Suprapubic skin (tissue), 4 donors: ENCODE results near the gene MEMO1. TPM values are rescaled to one million over a fixed set of nuclear protein-coding genes. Genes with fewer than 3 reads are reported as not detected.
"Not testable (repeated sequence)": the region's sequence is repeated elsewhere in the genome, so short reads cannot be mapped to it uniquely, and the experiment has no call there.

Experiments used
- DNase-seq, 2 donors: peaks; one replicate each; pipeline ENCODE4 v3.0.0-alpha.2; 2019; ENCODE audit warnings: low spot score in 2 of 2
- H3K27ac ChIP-seq: fragments of 200-600 bp; sonication (generic); one replicate; pipeline ENCODE4 v1.5.1; 2019
- H3K27me3 ChIP-seq: fragments of 200-600 bp; sonication (generic); one replicate; pipeline ENCODE4 v1.5.1; 2019
- H3K36me3 ChIP-seq: fragments of 200-600 bp; sonication (generic); one replicate; pipeline ENCODE4 v1.5.1; 2019
- H3K4me1 ChIP-seq: fragments of 200-600 bp; sonication (generic); one replicate; pipeline ENCODE4 v1.5.1; 2019
- H3K4me3 ChIP-seq: fragments of 200-600 bp; sonication (generic); one replicate; pipeline ENCODE4 v1.5.1; 2019; ENCODE audit warnings: mild to moderate bottlenecking
- H3K9me3 ChIP-seq: fragments of 200-600 bp; sonication (generic); one replicate; pipeline ENCODE4 v1.5.1; 2019
- EP300 ChIP-seq: sonication (generic); formaldehyde crosslinking; IDR thresholded peaks from one replicate; pipeline ENCODE4 v1.6.1; 2017; ENCODE audit warnings: antibody characterized with exemption
- POLR2A ChIP-seq, 2 donors: fragments of 450-650 bp; IDR thresholded peaks; one replicate each; pipeline ENCODE4 v1.6.1; 2017; ENCODE audit warnings: antibody characterized with exemption in 2 of 2, mild to moderate bottlenecking in 2 of 2, moderate library complexity in 2 of 2
- POLR2AphosphoS5 ChIP-seq, 3 donors: sonication (generic); formaldehyde crosslinking; IDR thresholded peaks; one replicate each; pipeline ENCODE4 v1.6.1; 2017; ENCODE audit warnings: antibody characterized with exemption in 3 of 3
- WGBS: methylation state at CpG from one replicate; pipeline ENCODE4 v1.1.5; 2018; 5-methylcytosine and 5-hydroxymethylcytosine counted together
- total RNA-seq, 4 donors: library from RNA; depleted of rRNA; stranded (reverse); fragments of >200 nt; gene quantifications; one replicate each; pipeline ENCODE4 v1.1.0, GENCODE V29; 2016
- TF ChIP-seq, protein P1 (sequence below), 2 donors: fragments of 200-600 bp in 1 of 2; fragments of 450-650 bp in 1 of 2; sonication (generic) in 1 of 2; IDR thresholded peaks; one replicate each; pipeline ENCODE4 v1.5.1; 2016 to 2019; ENCODE audit warnings: antibody characterized with exemption in 2 of 2, mild to moderate bottlenecking in 1 of 2, moderate library complexity in 1 of 2

Gene MEMO1
- total RNA-seq, 4 donors from 2014 or later, result 31.3 to 36.1 (median 33.2) TPM

DNA sequence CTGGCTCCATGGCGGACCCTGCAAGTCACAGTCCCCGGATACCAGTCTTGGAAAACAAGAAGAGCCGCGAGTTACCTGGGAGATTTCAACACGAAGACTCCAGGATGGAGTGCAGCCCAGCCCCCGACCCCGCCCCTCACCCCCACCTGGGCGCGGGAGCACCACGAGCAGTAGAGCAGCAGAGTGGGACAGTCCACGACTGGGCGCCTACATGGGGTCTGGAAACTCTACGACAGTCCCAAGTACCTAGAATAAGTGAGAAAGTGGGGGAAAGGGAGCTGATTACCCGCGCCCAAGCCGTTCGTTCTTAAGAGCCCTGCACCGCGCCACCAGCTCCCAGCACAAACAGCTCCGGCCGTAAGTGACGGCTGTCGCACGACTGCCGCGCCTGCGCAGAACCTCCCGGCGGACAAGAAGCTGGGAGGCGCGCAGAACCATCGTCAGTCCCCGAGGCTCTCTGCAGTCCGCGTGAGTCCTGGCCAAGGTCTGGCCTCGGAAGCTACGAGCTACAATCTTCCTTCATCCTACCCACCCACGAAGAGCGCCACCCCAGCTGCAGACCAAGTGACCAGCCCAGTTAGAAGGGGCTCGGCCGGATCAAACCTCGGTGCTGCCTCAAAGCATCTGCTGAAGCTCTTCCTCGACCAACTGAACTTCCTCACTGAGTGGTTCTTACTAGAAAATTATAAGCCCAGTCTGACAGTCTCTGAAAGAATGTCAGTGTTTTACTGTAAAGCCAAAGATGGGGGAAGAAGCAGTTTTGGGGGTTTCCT lies 28.8 kb upstream of the MEMO1 start, which contains the start of gene DPY30:
TSS of gene DPY30 (minus strand) at position 359 of the 773 bp plus-strand sequence. CDS start at position 10, 349 bp downstream.
- no peaks in the 10 kb centered on the region for H3K9me3 ChIP-seq
- H3K4me3 ChIP-seq, result peak within 1 kb of the TSS; percentile 90
- no peaks in the 10 kb centered on the region for H3K27me3 ChIP-seq
- H3K27ac ChIP-seq, result peak within 1 kb of the TSS; percentile 78
- WGBS, result under 1% methylated on average over 27 of the region's 43 CpGs
- TF ChIP-seq POLR2AphosphoS5 (IDR thresholded peaks at IDR 0.05) (peak in 1 of 3 donors; percentile 48), POLR2A (IDR thresholded peaks at IDR 0.05) (peak in 1 of 2 donors; percentile 63), EP300 (no peak)
- TF ChIP-seq, protein P1, sequence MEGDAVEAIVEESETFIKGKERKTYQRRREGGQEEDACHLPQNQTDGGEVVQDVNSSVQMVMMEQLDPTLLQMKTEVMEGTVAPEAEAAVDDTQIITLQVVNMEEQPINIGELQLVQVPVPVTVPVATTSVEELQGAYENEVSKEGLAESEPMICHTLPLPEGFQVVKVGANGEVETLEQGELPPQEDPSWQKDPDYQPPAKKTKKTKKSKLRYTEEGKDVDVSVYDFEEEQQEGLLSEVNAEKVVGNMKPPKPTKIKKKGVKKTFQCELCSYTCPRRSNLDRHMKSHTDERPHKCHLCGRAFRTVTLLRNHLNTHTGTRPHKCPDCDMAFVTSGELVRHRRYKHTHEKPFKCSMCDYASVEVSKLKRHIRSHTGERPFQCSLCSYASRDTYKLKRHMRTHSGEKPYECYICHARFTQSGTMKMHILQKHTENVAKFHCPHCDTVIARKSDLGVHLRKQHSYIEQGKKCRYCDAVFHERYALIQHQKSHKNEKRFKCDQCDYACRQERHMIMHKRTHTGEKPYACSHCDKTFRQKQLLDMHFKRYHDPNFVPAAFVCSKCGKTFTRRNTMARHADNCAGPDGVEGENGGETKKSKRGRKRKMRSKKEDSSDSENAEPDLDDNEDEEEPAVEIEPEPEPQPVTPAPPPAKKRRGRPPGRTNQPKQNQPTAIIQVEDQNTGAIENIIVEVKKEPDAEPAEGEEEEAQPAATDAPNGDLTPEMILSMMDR (IDR thresholded peaks at IDR 0.05), result no peak
- DNase-seq, result peak; percentile 91 to 95
- H3K36me3 ChIP-seq, result no peaks in the 10 kb centered on the region
- peaks cover 14% of the 10 kb centered on the region for H3K4me1 ChIP-seq

DNA sequence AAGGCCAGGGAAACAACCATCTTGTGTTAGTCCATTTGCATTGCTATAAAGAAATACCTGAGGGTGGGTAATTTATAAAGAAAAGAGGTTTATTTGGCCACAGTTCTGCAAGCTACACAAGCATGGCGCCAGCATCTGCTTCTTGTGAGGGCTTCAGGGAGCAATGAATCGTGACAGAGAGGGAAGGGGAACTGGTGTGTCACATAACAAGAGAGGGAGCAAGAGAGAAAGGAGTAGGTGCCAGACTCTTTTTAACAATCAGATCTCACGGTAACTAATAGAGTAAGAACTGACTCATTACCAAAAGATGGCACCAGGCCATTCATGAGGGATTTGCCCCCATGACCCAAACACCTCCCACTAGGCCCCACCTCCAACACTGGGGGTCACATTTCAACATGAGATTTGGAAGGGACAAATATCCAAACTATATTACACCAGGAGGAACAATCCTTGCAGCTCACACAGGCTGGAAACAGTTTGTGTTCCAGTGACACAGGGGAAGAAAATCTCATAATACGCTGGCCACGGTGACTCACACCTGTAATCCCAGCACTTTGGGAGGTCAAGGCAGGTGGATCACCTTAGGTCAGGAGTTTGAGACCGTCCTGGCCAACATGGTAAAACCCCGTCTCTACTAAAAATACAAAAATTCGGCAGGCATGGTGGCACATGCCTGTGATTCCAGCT lies 23.5 kb upstream of the MEMO1 start:
- H3K27me3 ChIP-seq, H3K4me3 ChIP-seq, DNase-seq, H3K27ac ChIP-seq, H3K9me3 ChIP-seq, H3K36me3 ChIP-seq: not testable (repeated sequence)
- WGBS, result 83% methylated on average over 8 of the region's 8 CpGs
- peaks cover 13% of the 10 kb centered on the region for H3K4me1 ChIP-seq

DNA sequence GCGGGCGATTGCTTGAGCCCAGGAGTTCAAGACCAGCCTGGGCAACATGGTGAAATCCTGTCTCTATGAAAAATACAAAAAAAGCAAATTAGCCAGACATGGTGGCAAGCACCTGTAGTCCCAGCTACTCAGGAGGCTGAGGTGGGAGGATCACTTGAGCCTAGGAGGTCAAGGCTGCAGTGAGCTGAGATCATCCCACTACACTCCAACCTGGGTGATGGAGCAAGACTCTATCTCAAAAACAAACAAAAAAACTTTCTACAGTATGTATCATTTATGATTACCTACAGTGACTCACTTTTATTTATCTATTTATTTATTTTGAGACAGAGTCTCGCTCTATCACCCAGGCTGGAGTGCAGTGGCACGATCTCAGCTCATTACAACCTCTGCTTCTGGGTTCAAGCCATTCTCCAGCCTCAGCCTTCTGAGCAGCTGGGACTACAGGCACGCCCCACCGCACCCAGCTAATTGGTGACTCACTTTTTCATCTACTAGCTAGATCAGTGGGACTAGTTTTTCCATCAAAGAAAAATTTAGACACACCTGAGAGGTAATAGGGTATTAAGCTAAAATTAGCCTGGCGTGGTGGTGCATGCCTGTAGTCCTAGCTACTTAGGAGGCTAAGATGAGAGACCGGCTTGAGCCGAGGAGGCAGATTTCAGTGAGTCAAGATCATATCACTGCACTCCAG lies 8.1 kb upstream of the MEMO1 start:
- WGBS, result 79% methylated on average over 9 of the region's 9 CpGs
- DNase-seq, H3K27ac ChIP-seq, H3K4me3 ChIP-seq, H3K27me3 ChIP-seq, H3K9me3 ChIP-seq, H3K4me1 ChIP-seq: not testable (repeated sequence)
- H3K36me3 ChIP-seq, result peaks cover 51% of the 10 kb centered on the region

DNA sequence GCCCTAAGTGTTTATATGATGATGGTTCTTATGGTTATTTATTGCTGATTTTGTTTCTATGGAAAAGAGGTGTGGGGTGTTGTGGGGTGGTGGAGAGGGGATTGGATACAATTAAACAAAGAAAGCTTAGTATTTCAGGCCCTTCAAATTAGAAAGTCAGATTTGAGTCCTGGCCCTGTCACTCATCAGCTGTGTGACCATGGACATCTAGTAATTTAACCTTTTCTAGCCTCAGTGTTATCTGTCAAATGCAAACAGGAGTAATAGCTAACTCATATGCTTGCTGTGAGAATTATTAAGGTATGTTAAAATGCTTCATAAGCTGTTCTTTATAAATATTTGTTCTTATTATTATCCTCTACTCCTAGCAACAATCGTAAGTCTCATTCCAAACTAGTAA lies 2.1 kb upstream of the MEMO1 start:
- no peaks in the 10 kb centered on the region for H3K9me3 ChIP-seq
- H3K27ac ChIP-seq, result no peak overlapping the region
- peaks cover 27% of the 10 kb centered on the region for H3K4me1 ChIP-seq
- H3K4me3 ChIP-seq, result no peak overlapping the region
- no peak for DNase-seq
- 78% methylated on average over 1 of the region's 1 CpG for WGBS
- H3K27me3 ChIP-seq, result no peaks in the 10 kb centered on the region
- TF ChIP-seq, protein P1 (IDR thresholded peaks at IDR 0.05), result no peak
- TF ChIP-seq EP300 (no peak), POLR2A (IDR thresholded peaks at IDR 0.05) (no peak), POLR2AphosphoS5 (IDR thresholded peaks at IDR 0.05) (no peak)
- H3K36me3 ChIP-seq, result peaks cover 21% of the 10 kb centered on the region

DNA sequence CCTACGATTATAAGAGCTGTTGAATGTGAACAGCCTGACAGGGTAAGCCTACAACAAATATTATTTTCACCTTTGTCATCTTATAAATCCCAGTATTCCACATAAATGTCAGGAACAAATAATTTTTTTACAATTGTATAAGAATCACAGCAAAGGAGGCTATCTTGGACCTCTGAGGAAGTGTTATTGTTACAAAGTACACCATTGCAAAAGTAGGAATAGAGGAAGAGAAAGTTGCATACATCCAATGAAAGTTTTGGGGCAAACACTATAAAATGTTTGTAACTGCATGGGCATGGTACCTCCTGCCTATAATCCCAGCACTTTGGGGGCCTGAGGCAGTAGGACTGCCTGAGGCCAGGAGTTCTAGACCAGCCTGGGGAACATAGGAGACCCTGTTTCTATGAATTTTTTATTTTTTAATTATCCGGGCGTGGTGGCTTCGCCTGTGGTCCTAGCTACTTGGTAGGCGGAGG lies 715 bp upstream of the MEMO1 start:
- H3K9me3 ChIP-seq, result no peaks in the 10 kb centered on the region
- no peak for DNase-seq
- TF ChIP-seq POLR2AphosphoS5 (IDR thresholded peaks at IDR 0.05) (no peak), POLR2A (IDR thresholded peaks at IDR 0.05) (no peak)
- 78% methylated on average over 5 of the region's 5 CpGs for WGBS
- peak overlapping the region; percentile 89 for H3K4me3 ChIP-seq
- peaks cover 34% of the 10 kb centered on the region for H3K4me1 ChIP-seq
- H3K27ac ChIP-seq, result peak overlapping the region; percentile 98
- no peaks in the 10 kb centered on the region for H3K27me3 ChIP-seq
- H3K36me3 ChIP-seq, result peaks cover 9% of the 10 kb centered on the region

DNA sequence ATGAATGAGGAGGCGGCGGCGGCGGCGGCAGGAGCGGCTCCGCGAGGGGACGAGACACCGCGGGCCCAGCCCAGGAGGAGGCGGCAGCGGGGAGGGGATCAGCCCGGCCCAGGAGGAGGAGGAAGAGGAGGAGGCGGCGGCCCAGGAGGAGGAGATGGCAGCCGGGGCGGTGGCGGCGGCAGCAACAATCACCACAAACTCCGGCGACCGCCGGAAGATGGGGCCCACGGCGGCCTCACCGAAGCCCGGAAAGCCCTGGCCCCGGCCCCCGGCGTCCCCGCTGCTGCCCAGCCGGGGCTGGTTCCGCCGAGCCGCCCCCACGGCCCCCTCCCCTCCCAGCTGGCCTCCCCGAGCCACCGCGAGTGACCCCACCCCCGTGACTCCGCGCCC lies 533 bp downstream of the MEMO1 start:
- Histone ChIP-seq H3K4me3 (peak overlapping the region; percentile 89), H3K27ac (peak overlapping the region; percentile 98), H3K4me1 (peaks cover 38% of the 10 kb centered on the region)
- not testable (repeated sequence) for H3K9me3 ChIP-seq, H3K27me3 ChIP-seq, H3K36me3 ChIP-seq
- DNase-seq, result peak in 1 of 2 donors; percentile 67
- WGBS, result no CpG with 5 or more reads among the region's 43 CpGs
